HG03135 (cell line): ENCODE measurements around the gene NUDT3.
A peak's percentile ranks its signal among the peaks of the same experiment; 100 is the strongest.
"Not testable (repeated sequence)": the region's sequence is repeated elsewhere in the genome, so short reads cannot be mapped to it uniquely, and the experiment has no call there.

ENCODE experiments used
- ATAC-seq: cut with Tn5 transposase; IDR thresholded peaks from one replicate; pipeline ENCODE4 v1.9.1; 2021; ENCODE audit warnings: mild to moderate bottlenecking, moderate library complexity; ENCODE audit not compliant: unreplicated experiment

The NUDT3 gene

DNA sequence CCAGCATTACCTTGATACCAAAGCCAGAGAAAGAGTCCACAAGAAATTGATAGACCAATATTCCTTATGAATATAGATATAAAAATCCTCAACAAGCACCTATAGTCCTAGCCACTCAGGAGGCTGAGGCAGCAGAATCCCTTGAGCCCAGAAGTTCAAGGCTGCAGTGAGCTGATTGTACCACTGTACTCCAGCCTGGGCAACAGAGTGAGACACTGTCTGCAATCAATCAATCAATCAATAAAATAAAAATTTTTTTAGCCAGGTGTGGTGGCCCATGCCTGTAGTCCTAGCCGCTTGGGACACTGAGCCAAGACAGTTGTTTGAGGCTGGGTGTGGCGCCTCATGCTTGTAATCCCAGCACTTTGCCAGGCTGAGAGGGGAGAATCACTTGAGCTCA lies 124.7 kb downstream of the NUDT3 start:
- no peak for ATAC-seq

DNA sequence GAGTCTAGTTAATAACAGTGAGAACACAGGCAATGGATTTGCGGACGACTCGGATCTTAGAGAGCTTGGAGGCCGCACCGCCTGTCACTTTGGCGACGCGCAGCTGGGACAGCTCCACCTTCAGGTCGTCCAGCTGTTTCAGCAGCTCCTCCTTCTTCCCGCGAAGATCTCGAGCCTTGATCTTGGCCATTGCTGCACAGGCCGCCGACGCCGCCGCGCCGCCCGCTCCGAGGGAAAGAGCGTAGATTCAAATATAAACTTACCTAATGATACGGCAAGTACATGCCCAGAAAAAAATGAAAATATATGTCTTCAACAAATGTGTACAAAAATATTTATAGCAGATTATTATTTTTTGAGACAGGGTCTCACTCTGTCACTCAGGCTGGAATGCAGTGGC lies 129.0 kb downstream of the NUDT3 start:
- not testable (repeated sequence) for ATAC-seq

DNA sequence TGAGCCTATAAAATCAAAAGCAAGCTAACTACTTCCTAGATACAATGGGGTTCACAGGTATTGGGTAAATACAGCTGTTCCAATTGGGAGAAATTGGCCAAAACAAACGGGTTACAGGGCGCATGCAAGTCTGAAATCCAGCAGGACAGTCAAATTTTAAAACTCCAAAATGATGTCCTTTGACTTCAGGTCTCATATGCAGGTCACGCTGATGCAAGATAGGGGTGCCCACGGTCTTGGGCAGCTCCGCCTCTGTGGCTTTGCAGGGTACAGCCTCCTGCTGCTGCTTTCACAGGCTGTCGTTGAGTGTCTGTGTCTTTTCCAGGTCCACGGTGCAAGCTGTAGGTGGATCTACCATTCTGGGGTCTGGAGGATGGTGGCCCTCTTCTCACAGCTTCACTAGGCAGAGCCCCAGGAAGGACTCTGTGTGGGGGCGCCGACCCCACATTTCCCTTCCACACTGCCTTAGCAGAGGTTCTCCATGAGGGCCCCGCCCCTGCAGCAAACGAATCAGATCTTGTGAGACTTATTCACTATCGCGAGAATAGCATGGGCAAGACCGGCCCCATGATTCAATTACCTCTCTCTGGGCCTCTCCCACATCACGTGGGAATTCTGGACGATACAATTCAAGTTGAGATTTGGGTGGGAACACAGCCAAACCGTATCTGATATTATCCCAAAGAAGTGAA lies 131.7 kb downstream of the NUDT3 start:
- no peak for ATAC-seq

DNA sequence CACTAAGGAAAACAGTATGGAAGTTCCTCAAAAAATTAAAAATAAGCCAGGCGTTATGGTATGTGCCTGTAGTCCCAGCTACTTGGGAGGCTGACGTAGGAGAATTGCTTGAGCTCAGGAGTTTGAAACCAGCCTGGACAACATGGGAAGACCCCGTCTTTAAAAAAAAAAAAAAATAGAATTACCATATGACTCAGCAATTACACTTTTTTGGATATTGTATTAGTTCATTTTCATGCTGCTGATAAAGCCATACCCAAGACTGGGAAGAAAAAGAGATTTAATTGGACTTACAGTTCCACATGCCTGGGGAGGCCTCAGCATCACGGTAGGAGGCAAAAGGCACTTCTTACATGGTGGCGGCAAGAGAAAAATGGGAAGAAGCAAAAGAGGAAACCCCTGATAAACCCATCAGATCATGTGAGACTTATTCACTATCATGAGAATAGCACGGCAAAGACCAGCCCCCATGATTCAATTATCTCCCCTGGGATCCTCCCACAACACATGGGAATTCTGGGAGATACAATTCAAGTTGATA lies 132.9 kb downstream of the NUDT3 start:
- ATAC-seq = no peak

DNA sequence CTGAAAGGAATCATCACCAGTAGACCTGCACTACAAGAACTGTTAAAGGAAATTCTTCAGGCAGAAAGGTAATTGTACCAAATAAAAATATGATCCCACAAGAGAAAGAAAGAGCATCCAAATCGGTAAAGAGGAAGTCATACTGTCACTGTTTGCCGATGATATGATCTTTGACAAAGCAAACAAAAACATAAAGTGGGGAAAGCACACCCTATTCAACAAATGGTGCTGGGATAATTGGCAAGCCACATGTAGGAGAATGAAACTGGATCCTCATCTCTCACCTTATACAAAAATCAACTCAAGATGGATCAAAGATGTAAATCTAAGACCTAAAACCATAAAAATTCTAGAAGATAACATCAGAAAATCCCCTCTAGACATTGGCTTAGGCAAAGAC lies 140.1 kb downstream of the NUDT3 start:
- not testable (repeated sequence) for ATAC-seq

DNA sequence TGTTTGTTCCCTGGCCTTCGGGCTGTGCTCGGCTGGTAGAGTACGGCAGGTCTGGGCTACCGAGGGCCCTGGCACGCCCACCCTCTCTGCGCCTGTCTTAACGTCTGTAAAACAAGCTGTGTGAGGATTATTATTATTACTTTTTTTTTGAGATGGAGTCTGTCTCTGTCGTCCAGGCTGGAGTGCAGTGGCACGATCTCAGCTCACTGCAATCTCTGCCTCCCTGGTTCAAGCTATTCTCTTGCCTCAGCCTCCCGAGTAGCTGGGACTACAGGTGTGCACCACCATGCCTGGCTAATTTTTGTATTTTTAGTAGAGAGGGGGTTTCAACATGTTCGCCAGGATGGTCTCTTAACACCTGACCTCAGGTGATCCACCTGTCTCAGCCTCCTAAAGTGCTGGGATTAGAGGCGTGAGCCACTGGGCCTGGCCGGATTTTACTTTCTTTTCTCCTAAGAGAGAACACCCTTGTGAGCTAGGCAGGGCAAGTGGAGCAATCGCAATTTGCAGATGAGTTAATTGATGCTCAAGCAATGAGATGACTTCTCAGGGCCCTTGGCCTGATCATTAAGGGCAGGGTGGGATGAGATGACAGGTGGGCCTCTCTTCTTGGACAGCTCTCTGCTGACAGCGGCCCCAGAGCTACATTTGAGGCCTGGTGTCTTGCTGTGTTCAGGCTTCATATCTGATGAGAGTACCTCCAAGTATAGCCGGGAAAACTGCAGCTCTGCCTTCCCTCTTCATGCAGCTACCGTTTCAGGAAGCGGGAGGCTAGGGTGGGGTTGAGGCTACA lies 142.8 kb downstream of the NUDT3 start:
- peak; percentile 23 for ATAC-seq

DNA sequence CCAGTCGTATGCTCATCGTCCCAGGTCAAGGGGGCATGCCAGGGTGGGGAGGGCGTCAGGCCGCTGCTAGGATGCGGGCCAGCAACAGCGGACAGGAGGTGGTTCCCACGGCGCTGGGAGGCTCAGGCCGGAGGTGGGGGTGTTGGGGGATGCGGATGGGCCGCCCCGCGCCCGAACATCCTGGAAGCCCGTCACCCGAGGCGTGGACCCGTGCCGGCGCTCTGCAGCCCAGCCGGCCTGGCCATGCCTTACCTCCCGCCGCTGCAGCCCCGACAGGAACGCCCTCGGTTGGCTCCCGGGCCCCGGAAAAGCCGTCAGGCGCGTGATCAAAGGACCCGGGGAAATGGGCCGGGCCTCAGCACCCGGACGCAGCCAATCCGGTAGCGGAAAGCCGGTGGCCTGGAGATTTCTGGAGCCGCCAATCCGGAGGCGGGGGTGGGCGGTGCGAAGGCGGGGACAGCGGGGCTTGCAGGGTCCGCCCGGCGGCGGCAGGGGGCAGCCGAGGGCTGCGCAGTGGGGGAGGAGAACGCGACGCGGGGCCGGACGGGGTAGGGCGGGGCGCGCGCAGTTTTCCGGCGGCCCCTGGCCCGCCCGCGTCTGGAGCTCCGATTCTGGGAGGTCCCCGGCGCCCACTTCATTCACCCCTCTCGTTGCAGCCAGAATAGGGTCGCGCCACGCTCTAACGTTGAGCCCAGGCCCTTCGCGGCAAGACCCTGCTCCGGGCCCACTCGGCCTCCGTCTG lies 143.6 kb downstream of the NUDT3 start, which contains the start of gene SMIM29:
SMIM29 (minus strand) TSS at position 280 of the 742 bp plus-strand sequence. CDS start 1,215 bp downstream, outside the sequence.
- ATAC-seq = peak; percentile 79

DNA sequence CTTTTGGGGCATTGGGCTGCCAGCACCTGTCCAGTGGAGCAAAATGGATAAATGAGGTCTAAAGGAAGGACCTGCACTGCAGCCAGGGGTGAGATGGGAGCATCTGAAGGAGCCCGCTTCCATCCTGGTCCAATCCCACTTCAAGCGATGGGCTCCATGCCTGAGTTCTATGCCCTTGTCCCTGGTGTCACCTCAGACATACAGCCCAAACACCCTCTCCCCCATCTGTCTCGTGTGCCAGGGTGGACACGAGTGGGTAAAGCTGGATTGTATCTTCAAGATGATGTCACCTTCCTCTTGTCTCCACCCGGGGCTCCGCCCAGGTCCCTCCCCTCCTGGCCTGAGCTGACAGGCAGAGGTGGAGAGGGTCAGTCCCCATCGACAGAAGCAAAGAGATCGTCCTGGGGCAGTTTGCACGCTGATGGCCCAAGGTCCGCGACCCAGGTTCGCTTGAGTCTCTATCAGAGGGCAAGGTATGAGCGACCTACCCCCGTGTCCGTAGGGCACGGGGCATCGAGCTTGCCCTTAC lies 144.2 kb downstream of the NUDT3 start:
- ATAC-seq = peak; percentile 15

DNA sequence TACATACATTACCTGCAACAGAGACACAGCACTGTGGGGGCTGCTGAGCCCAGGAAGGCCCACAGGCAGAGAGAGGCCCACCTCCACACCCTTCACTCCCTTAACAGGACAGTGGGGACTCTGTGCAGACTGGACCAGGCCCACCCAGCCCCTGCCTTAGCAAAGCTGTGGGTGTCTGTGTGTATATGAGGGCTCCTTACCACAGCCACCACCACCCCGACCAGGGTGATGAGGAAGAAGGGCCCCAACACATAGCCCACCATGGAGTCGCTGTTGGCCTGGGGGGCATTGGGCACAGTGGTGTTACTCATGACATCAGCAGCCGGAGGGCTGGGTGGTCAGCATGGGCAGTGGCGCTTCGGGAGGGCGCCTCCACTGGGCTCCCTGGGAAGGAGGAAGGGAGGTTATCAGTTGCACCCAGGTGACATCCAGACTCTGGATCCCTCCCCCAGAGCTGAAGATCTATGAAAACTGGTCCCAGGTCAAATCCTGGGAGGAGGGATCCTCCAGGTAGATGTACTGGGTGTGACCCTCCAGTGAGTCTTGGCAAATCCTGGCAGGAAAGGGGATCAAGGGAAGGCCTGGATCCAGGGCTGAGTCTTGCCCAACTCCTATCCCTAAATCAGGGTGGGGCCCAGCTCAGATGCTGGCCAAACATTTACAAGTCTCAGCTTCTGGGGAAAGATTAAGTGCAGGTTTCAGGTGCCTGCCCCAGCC lies 144.8 kb downstream of the NUDT3 start:
- no peak for ATAC-seq

DNA sequence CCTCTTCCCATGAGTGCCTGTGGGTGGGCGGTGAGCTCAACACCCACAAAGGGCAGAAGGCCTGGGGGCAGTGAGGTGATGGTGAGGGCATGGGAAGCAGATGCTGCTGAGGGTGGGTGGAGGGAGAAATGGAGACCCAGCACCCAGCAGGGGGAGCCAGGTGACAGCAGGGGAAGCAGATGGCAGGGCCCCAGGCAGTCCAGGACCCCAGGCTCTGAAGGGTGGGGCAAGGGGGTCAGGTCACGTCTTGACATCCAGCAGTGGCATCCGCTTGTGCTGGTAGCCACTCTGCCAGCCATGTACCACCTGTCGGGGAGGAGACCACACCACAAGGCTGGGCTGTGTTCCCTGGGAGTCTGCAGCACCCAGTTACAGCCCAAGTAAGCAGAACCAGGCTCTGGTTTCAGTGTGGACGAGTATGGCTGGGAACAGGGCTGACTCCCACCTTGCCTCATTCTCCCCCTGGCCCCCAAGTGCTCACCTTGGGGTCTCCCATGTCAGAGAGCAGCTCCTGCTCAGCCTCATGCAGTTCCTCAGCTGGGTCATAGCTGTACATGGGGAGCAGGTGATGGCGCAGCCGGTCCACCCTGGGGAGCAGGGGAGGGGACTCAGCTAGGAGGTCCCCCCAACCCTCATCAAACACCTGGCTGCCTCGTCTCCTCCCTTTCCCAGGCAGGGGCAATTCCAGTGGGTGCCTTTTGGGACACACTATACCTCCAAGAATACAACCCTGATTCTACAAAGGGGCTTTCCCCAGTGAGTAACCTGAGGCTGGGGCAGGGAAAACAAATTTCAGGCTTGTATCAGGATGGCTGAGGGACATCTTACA lies 145.7 kb downstream of the NUDT3 start:
- no peak for ATAC-seq

DNA sequence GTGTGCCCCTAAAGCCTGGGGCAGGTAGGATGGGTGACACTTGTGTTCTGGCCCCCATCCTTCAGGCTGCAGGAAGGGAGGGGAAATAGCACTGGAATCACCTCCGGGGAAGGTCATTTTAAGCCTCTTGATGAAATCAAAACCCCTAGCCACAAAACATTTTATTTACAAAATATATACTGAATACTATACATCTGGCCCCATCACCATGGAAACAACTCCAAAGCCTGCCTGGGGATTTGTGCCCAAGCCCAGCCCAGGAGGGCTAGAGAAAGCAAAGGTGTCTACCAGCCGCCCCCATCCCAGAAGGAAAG lies 146.3 kb downstream of the NUDT3 start:
- ATAC-seq = no peak

DNA sequence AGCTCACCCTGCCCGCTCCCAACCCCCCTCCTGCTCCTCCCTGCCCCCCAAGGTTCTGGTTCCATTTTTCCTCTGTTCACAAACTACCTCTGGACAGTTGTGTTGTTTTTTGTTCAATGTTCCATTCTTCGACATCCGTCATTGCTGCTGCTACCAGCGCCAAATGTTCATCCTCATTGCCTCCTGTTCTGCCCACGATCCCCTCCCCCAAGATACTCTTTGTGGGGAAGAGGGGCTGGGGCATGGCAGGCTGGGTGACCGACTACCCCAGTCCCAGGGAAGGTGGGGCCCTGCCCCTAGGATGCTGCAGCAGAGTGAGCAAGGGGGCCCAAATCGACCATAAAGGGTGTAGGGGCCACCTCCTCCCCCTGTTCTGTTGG lies 146.7 kb downstream of the NUDT3 start:
- not testable (repeated sequence) for ATAC-seq

DNA sequence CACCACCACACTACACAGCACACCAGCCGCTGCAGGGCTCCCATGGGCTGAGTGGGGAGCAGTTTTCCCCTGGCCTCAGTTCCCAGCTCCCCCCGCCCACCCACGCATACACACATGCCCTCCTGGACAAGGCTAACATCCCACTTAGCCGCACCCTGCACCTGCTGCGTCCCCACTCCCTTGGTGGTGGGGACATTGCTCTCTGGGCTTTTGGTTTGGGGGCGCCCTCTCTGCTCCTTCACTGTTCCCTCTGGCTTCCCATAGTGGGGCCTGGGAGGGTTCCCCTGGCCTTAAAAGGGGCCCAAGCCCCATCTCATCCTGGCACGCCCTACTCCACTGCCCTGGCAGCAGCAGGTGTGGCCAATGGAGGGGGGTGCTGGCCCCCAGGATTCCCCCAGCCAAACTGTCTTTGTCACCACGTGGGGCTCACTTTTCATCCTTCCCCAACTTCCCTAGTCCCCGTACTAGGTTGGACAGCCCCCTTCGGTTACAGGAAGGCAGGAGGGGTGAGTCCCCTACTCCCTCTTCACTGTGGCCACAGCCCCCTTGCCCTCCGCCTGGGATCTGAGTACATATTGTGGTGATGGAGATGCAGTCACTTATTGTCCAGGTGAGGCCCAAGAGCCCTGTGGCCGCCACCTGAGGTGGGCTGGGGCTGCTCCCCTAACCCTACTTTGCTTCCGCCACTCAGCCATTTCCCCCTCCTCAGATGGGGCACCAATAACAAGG lies 147.3 kb downstream of the NUDT3 start:
- not testable (repeated sequence) for ATAC-seq

DNA sequence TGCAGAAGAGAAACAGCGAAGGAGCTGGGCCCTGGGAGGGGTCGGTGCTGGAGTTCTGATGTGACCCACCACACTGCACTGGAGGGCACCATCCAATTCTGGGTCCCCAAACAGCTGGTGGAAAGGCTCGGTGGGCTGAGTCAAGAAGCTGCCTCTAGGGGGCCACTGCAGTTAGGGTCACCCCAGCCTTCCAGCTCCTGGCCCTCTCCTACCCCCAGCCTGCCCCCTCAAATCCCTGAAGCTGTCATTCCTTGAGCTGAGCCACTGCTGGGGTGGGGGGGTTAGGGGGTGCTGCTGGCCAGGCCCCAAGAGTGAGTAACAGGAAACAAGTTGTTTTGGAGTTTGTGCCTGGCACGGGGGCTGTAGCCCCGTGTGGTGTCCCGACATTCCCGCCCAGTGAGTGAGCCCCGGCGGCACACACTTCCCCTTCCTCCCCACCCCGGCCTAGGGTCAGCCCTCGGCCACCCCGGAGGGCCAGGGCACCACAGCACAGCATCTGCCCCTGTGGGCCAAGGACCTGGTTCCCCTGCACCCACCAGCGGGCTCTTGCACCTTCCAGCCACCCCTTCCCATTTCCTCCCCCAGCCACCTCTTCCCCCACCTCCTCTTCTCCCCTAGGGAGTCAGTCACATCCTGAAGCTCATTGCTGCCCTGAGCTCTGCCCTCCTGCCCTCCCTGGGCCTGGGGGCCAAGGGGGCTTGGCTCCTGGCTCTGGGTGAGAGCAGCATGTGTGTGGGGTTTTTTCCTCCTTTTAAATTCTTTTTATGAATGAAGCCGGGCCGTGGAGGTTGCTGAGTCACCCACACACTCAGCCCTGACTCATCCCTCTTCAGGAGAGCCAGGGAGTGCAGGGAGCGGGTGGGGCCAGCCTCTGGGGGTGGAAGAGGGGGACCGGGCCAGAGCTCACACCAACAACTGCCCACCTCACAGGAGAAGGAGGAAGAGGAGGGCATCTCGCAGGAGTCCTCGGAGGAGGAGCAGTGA lies 148.3 kb downstream of the NUDT3 start:
- ATAC-seq = no peak

DNA sequence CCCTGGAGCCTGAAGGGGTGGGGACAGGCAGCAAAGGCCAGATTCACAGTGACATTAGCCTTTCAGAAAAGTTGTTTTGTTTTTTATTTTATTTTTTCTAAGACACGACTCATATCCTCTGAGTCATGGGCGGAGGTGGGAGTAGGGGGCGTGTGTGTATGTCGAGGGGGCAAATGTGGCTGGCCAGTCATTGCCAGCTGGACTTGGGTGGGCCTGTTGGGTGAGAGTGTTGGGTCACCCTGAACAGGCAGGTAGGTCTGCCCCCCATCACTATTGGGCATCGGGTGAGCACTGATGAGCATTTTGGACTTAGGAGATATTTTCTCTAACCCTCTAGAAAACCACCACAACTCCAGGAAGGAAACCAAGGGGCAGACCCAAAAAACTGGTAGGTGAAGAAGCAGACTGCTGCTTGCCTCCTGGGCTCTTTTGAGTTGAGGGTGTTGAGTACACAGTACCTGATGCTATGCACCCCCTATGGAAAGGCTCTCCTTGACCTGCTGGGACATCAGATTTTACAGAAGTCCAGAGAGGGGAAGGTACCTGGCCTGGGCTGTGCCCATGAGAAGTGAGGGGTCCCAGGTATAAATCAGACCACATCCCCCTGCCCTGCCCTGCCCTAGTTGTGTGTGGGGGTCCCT lies 149.2 kb downstream of the NUDT3 start:
- ATAC-seq = no peak

DNA sequence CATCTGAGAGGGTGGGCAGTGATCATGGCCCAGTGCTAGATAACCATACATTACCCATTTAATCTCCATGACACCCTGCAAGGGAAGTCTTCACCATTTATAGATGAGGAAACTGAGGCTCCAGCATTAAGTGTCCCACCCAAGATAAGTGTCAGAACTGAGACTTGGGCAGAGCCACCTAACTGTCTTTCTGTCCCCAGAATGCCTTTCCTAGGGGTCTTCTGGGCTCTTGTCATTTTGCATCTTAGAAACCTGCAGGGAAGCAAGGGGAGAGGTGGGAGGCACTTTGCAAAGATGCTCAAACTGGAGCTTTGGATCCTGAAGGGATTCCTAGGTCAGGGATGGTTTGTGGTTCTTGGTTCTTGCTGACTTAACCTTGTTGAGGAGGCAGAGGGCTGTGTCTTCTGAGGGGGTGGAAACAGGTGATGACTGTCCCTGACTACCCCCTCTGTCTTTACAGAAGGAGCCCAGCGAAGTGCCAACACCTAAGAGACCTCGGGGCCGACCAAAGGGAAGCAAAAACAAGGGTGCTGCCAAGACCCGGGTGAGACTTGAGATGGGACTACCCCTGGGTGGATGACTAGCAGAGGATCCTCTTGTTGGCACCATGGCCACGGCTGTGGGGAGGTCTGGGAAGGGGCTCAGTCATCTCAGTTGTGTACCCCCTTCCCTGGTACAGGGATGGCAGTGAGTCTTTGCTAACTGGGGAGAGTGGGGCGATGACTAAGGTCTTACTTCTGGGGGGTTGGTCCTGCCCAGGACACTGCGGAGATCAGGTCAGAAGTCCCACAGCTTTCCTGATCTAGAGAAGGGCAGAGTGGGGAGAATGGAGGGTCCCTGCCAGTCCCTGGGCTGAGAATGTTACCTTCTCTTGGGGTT lies 150.0 kb downstream of the NUDT3 start:
- ATAC-seq = no peak
